ENCODE results near the gene EMC6. TPM values are rescaled to one million over a fixed set of nuclear protein-coding genes. Genes with fewer than 3 reads are reported as not detected.

The EMC6 gene
- total RNA-seq, 1 experiment from 2014 or later, result 38.2 TPM

DNA sequence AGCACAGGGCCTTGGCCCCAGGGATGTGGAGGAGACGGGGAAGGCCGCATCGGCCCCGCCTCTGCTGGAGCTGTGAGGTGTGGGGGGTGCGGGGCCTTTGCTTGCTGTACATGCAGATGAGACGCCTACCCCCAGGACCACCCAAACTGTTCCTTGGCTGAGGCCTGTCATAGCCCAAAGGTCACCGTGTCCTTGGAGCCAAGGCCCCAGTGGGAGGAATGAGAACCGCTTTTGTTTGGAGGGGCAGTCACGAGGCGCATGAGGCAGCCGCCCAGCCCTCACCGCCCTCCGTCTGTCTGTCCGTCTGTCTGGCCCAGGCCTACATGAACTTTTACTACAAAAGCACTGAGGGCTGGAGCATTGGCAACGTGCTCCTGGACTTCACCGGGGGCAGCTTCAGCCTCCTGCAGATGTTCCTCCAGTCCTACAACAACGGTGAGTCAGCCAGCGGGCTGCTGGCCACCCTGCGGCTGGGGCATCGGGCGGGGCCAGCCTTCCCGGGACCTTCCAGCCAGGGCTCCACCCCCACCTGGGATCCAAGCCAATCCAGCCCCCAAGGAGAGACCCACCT, 9.0 kb upstream of the EMC6 start:
- peak; percentile 50 for DNase-seq
- Mint-ChIP-seq H3K9me3 (ENCODE audit: low read depth, unreplicated experiment) (no peaks in the 10 kb centered on the region), H3K36me3 (ENCODE audit: insufficient read depth, unreplicated experiment) (peaks cover 64% of the 10 kb centered on the region), H3K27me3 (ENCODE audit: unreplicated experiment) (no peaks in the 10 kb centered on the region), H3K4me1 (ENCODE audit: low read depth, unreplicated experiment) (no peaks in the 10 kb centered on the region), H3K4me3 (ENCODE audit: low read depth, unreplicated experiment) (no peak overlapping the region), H3K27ac (ENCODE audit: unreplicated experiment) (no peak overlapping the region)
- TF ChIP-seq, protein P1, sequence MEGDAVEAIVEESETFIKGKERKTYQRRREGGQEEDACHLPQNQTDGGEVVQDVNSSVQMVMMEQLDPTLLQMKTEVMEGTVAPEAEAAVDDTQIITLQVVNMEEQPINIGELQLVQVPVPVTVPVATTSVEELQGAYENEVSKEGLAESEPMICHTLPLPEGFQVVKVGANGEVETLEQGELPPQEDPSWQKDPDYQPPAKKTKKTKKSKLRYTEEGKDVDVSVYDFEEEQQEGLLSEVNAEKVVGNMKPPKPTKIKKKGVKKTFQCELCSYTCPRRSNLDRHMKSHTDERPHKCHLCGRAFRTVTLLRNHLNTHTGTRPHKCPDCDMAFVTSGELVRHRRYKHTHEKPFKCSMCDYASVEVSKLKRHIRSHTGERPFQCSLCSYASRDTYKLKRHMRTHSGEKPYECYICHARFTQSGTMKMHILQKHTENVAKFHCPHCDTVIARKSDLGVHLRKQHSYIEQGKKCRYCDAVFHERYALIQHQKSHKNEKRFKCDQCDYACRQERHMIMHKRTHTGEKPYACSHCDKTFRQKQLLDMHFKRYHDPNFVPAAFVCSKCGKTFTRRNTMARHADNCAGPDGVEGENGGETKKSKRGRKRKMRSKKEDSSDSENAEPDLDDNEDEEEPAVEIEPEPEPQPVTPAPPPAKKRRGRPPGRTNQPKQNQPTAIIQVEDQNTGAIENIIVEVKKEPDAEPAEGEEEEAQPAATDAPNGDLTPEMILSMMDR (IDR thresholded peaks at IDR 0.05; ENCODE audit: unreplicated experiment), result no peak
- intact Hi-C loops (cut with micrococcal nuclease; ENCODE audit: unreplicated experiment), result no loop called here
- BruUV-seq (replicated peaks), result no TSS peak
- CTCF ChIA-PET, result interaction anchor here (0.6 kb wide), 1 partner anchor 39 kb away, joined by 3 read pairs; no protein-coding TSS in a partner anchor

DNA sequence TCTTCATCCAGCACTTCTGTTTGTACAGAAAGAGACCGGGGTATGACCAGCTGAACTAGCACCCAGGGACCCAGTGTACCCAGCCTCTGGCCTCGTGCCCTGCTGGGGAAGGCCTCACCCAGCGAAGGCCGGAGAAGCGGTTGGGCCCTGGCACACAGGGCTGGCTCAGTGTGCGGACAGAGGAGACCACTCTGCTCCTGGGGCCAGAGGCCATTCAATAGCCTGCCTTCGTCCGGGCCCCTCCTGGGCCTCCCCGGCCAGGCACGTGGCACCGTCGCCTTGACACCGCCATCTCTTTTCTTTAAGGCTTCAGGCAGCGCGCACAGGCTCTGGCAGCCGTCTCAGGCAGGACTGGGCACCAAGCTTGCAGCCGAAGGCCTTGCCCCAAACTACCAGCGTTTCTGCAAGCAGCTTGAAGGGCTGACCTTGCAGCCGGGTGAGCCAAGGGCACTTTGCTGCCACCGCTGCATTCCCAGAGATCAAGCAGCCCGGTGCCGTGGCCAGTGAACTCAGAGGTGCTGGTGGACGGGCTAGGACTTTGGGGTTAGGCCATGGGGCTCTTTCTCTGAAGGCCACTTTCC, 8.2 kb upstream of the EMC6 start:
- TF ChIP-seq, protein P1 (IDR thresholded peaks at IDR 0.05; ENCODE audit: unreplicated experiment), result no peak
- intact Hi-C loops (cut with micrococcal nuclease; ENCODE audit: unreplicated experiment), result no loop called here
- BruUV-seq (replicated peaks), result no TSS peak
- no peak for DNase-seq
- CTCF ChIA-PET, result no interaction called here
- H3K9me3 Mint-ChIP-seq (ENCODE audit: low read depth, unreplicated experiment), result no peaks in the 10 kb centered on the region
- no peak overlapping the region for H3K4me3 Mint-ChIP-seq (ENCODE audit: low read depth, unreplicated experiment)
- no peaks in the 10 kb centered on the region for H3K4me1 Mint-ChIP-seq (ENCODE audit: low read depth, unreplicated experiment)
- peaks cover 67% of the 10 kb centered on the region for H3K36me3 Mint-ChIP-seq (ENCODE audit: insufficient read depth, unreplicated experiment)
- H3K27me3 Mint-ChIP-seq (ENCODE audit: unreplicated experiment), result no peaks in the 10 kb centered on the region
- H3K27ac Mint-ChIP-seq (ENCODE audit: unreplicated experiment), result no peak overlapping the region

DNA sequence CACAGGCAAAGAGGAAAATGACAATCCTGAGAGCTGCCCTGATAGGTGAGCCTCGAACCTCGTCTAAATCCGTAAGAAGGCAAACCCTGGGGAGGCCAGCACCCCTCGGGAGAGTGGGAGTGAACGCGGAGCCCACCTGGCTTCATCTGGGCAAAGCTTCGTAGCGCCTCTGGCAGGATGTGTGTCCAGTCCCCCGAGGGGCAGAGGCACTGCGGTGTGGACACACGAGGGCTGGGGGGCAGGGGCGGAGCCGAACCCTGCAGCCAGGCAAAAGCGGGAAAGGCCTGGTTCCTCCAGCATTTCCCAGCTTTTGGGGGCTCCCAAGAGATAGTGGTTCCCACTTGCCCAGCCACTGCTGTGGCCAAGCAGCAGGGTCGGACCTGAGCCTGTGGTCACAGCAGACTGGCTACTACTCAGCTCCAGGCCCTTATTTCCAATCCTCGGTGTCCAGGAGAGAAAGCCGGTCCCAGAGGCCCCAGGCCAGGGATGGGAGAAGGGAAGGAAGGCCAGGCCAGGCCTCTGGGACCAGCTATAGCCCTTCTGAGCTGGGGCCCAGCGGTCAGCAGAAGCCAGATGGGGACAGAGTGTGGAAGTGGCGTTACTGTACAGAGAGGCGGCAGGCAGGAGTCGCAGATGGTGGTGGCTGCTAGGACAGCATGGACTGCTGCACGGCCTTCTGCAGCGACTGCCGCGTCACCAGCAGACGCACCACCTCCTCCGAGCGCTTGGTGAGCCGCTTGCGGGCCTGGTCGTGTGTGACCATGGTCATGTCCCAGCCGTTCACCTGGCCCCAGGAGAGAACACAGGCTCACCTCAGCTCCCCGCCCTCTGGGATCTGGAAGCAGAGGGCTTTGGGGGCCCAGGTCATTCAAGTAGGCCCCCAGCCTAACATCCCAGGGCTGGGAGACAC, 5.3 kb upstream of the EMC6 start:
- Mint-ChIP-seq H3K4me3 (ENCODE audit: low read depth, unreplicated experiment) (no peak overlapping the region), H3K27me3 (ENCODE audit: unreplicated experiment) (no peaks in the 10 kb centered on the region), H3K36me3 (ENCODE audit: insufficient read depth, unreplicated experiment) (peaks cover 82% of the 10 kb centered on the region), H3K9me3 (ENCODE audit: low read depth, unreplicated experiment) (no peaks in the 10 kb centered on the region), H3K27ac (ENCODE audit: unreplicated experiment) (no peak overlapping the region), H3K4me1 (ENCODE audit: low read depth, unreplicated experiment) (peaks cover 10% of the 10 kb centered on the region)
- no peak for DNase-seq
- TF ChIP-seq, protein P1 (IDR thresholded peaks at IDR 0.05; ENCODE audit: unreplicated experiment), result no peak
- BruUV-seq (replicated peaks), result no TSS peak
- CTCF ChIA-PET, result no interaction called here
- intact Hi-C loops (cut with micrococcal nuclease; ENCODE audit: unreplicated experiment), result no loop called here

DNA sequence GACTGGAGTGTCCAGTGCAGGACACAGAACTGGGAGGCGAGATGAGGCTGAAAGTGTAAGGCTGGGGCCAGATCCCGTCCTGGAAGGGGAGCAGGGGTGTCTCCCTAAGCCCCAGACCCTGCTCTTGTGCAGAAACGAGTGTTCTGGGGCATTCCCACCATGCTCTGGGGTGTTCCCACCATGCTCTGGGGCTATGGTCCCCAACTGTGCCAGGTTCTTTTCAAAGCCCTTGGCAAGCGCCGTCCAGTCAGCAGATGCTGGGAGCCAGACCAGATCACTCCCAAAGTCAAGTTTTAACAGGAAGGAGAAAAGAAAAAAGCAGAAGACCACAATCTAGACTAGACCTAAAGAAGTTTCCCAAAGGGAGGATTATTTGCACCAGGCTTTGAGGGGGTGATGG, 2.8 kb upstream of the EMC6 start:
- no TSS peak for BruUV-seq (replicated peaks)
- CTCF ChIA-PET, result no interaction called here
- Mint-ChIP-seq H3K27ac (ENCODE audit: unreplicated experiment) (peak overlapping the region; percentile 75), H3K4me1 (ENCODE audit: low read depth, unreplicated experiment) (peaks cover 10% of the 10 kb centered on the region), H3K36me3 (ENCODE audit: insufficient read depth, unreplicated experiment) (peaks cover 82% of the 10 kb centered on the region), H3K27me3 (ENCODE audit: unreplicated experiment) (no peaks in the 10 kb centered on the region), H3K4me3 (ENCODE audit: low read depth, unreplicated experiment) (peak overlapping the region; percentile 45), H3K9me3 (ENCODE audit: low read depth, unreplicated experiment) (no peaks in the 10 kb centered on the region)
- intact Hi-C loops (cut with micrococcal nuclease; ENCODE audit: unreplicated experiment), result no loop called here
- DNase-seq, result no peak
- TF ChIP-seq, protein P1 (IDR thresholded peaks at IDR 0.05; ENCODE audit: unreplicated experiment), result no peak
